Sigmoid colon (tissue), 4 donors: ENCODE data around the gene NCOR2.

Experiments used
- CTCF ChIP-seq, 4 experiments: fragments of 450-650 bp in 3 of 4; fragments of 200-600 bp in 1 of 4; IDR thresholded peaks; one replicate each; pipeline ENCODE4 v1.5.1; 2016 to 2019; ENCODE audit warnings: antibody characterized with exemption in 4 of 4, mild to moderate bottlenecking in 3 of 4, moderate library complexity in 2 of 4
- EP300 ChIP-seq, 4 donors: sonication (generic); formaldehyde crosslinking; IDR thresholded peaks; one replicate each; pipeline ENCODE4 v1.6.1; 2017; ENCODE audit warnings: antibody characterized with exemption in 4 of 4
- POLR2A ChIP-seq, 2 donors: fragments of 450-650 bp; IDR thresholded peaks; one replicate each; pipeline ENCODE4 v1.6.1; 2016; ENCODE audit warnings: antibody characterized with exemption in 2 of 2, mild to moderate bottlenecking in 2 of 2, moderate library complexity in 2 of 2
- POLR2AphosphoS5 ChIP-seq, 4 donors: sonication (generic); formaldehyde crosslinking; IDR thresholded peaks; one replicate each; pipeline ENCODE4 v1.6.1; 2017; ENCODE audit warnings: antibody characterized with exemption in 4 of 4

GRCh38 chr12:124595444-124595843 lies 28.0 kb upstream of the NCOR2 start:
- TF ChIP-seq POLR2AphosphoS5 (IDR thresholded peaks at IDR 0.05) (no peak), CTCF (IDR thresholded peaks at IDR 0.05) (no peak), EP300 (IDR thresholded peaks at IDR 0.05) (no peak), POLR2A (IDR thresholded peaks at IDR 0.05) (no peak)
